NAMALWA (cell line): ENCODE data around the gene OR51V1.
"Not testable (repeated sequence)": the region's sequence is repeated elsewhere in the genome, so short reads cannot be mapped to it uniquely, and the experiment has no call there.

Source experiments
- DNase-seq: peaks from one replicate; pipeline ENCODE4 v3.0.0-alpha.2; 2015; ENCODE audit warnings: low spot score

OR51V1 gene

GRCh38 chr11:5164807-5165206 is 35.7 kb downstream of the OR51V1 start:
- not testable (repeated sequence) for DNase-seq

GRCh38 chr11:5161045-5161444 is 39.4 kb downstream of the OR51V1 start:
- DNase-seq = not testable (repeated sequence)

GRCh38 chr11:5160217-5160616 is 40.3 kb downstream of the OR51V1 start:
- DNase-seq = not testable (repeated sequence)

DNA sequence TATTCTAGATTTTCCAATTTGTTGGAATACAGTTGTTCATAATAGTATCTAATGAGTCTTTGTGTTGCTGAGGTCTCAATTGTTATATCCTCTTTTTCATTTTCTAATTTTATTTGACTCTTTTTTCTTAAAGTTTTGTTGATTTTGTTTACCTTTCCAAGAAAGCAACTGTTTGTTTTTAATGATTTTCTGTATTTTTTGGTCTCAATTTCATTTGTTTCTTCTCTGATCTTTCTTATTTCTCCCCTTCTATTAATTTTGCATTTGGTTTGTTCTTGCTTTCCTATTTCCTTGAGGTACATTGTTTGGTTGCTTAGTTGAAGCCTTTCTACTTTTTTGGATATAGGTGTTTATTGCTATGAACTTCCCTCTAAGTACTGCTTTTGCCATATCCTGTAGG is 40.7 kb downstream of the OR51V1 start:
- no peak for DNase-seq

- no peak for DNase-seq
These were observed 45.8 kb downstream of the OR51V1 start, which contains the start of gene OR52A1 for GRCh38 chr11:5154657-5155056. Gene OR52A1, minus strand, starts transcription at chr11:5154757. Its CDS starts 2,388 bp downstream, at chr11:5152369.

DNA sequence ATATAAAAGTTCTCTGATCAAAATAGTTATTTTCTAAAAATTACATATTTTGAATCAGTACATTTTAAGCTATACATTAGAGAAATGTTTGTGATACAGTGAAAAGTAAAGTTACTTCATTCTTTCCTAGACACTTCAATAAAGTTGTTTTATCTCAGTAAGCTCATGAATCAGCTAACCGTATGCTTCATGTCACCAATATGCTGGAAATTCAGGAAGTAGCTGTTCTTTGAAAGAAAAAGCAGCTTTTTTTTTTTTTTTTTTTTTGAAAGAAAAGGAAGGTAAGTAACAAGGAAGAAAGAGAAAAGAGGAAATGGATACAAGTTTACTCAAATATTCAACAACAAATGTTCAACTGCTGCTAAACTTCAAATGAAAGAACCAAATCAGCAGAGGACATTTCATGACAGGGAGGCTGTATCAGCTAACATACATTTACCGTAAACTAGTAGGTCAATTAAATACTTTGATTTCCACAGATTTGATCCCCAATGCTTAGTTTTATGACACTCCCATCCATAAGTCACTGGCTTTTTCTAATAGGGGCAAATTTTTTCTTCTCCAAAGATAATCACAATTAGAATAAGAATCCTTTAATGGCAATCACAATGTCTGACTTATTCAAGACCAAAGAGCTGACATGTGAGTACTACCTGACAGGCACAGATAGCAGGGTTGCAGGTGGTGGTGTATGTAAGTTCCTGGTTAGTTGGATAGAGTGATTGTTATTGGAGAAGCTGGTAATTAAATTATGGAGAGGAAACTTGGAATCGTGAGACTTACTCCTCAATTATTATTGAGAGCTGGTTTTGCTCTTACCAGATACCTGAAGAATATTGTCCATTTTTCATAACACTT is 46.7 kb downstream of the OR51V1 start:
- DNase-seq = no peak

- DNase-seq = no peak
These were observed 48.7 kb downstream of the OR51V1 start for GRCh38 chr11:5151713-5152153.
